ENCODE measurements around the gene NCOA7.
"Not testable (repeated sequence)": the region's sequence is repeated elsewhere in the genome, so short reads cannot be mapped to it uniquely, and the experiment has no call there.

NCOA7 gene

GRCh38 chr6:125871365-125871764 lies 80.6 kb downstream of the NCOA7 start:
- no peak for DNase-seq (ENCODE audit: low read depth)

GRCh38 chr6:125872259-125872921 lies 81.6 kb downstream of the NCOA7 start:
- DNase-seq (ENCODE audit: low read depth) = no peak

GRCh38 chr6:125882243-125882642 lies 91.5 kb downstream of the NCOA7 start:
- DNase-seq (ENCODE audit: low read depth) = no peak

GRCh38 chr6:125884634-125885371 lies 94.0 kb downstream of the NCOA7 start:
- no peak for DNase-seq (ENCODE audit: low read depth)

- no peak for DNase-seq (ENCODE audit: low read depth)
Measured at GRCh38 chr6:125886021-125886420, 95.3 kb downstream of the NCOA7 start.

DNA sequence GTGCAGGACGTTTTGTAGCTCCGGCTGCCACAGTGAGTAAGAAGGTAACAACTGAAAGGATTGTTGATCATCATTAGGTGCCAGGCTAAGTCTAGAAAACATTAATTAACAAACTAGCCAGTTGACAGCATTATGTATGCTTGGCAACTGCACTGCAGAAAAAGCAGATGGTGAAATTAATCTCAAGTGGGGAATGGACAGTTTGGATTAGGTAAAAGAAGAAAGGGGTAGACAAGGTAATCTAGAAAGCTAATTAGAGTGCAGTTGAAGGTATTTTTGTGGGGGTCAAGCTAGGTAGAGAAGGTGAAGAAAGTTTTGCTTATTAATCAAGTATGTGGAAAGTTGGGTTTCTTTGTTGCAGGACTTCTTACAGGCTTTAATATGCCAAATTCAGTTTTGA lies 96.2 kb downstream of the NCOA7 start:
- DNase-seq (ENCODE audit: low read depth) = no peak

GRCh38 chr6:125887372-125887771 lies 96.6 kb downstream of the NCOA7 start:
- no peak for DNase-seq (ENCODE audit: low read depth)

DNA sequence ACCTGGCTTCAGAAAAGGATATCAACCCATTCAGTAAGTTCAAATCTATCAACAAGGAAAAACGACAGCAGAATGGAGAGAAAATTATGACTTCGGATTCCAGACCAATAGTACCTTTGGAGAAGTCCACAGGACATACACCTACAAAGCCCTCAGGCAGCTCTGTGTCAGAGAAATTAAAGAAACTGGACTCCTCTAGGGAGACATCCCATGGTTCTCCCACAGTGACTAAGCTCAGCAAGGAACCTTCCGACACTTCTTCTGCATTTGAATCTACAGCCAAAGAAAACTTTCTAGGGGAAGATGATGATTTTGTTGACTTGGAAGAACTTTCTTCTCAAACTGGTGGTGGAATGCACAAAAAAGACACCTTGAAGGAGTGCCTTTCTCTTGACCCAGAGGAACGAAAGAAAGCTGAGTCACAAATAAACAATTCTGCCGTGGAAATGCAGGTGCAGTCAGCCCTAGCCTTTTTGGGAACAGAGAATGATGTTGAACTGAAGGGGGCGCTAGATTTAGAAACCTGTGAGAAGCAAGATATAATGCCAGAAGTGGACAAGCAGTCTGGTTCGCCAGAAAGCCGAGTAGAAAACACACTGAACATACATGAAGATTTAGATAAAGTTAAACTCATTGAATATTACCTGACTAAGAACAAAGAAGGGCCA lies 98.4 kb downstream of the NCOA7 start:
- DNase-seq (ENCODE audit: low read depth) = no peak

GRCh38 chr6:125899726-125900182 lies 109.0 kb downstream of the NCOA7 start:
- DNase-seq (ENCODE audit: low read depth) = no peak

GRCh38 chr6:125904871-125905270 lies 114.1 kb downstream of the NCOA7 start:
- no peak for DNase-seq (ENCODE audit: low read depth)

GRCh38 chr6:125906158-125906998 lies 115.6 kb downstream of the NCOA7 start:
- DNase-seq (ENCODE audit: low read depth) = peak; percentile 30

DNA sequence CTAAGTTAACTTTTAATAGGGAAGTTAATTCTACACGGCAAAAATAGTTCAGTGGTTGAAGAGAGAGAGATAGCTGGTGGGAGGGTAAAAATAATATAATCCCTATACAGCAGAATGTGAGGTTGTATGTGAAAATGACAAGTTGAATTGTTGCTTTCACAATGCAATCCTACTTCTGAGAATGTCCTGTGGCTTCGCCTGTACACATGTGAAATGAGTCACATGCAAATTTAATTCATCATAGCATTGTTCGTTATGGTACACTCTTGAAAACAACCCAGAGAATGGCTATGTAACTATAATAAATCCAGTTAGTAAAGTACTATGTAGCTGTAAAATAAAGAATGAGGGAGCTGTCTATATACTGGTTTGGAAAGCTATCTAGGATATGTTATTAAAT lies 119.8 kb downstream of the NCOA7 start:
- no peak for DNase-seq (ENCODE audit: low read depth)

DNA sequence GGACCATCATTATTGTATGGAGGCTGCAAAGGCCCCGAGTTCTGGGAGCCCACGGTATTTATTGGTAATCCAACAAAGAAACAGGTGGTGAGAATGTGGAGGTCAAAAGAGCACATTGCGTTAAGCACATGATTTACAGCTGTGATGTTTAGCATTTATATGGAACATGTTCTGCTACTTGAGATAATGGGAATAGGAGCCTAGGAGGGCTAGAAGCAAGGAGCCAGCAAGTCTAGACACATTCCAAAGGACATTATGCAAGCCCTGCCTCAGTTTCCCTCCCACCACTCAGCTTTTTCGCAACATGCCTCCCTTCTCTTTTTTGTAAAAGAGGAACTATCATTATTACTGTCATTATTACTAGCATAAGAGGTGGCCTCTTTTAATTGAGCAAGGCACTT lies 120.3 kb downstream of the NCOA7 start:
- DNase-seq (ENCODE audit: low read depth) = not testable (repeated sequence)

DNA sequence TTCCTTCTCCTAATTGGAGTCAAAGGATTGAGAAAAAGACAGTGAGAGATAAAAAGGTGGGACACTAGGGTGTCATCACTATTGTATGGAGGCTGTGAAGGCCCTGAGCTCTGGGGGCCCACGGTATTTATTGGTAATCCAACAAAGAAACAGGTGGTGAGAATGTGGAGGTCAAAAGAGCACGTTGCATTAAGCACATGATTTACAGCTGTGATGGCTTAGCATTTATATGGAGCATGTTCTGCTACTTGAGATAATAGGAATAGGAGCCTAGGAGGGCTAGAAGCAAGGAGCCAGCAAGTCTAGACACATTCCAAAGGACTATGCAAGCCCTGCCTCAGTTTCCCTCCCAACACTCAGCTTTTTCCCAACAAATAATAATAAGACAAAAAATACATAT lies 121.7 kb downstream of the NCOA7 start:
- DNase-seq (ENCODE audit: low read depth) = not testable (repeated sequence)

GRCh38 chr6:125913145-125913544 lies 122.4 kb downstream of the NCOA7 start:
- DNase-seq (ENCODE audit: low read depth) = no peak

GRCh38 chr6:125913864-125914351 lies 123.1 kb downstream of the NCOA7 start:
- no peak for DNase-seq (ENCODE audit: low read depth)

DNA sequence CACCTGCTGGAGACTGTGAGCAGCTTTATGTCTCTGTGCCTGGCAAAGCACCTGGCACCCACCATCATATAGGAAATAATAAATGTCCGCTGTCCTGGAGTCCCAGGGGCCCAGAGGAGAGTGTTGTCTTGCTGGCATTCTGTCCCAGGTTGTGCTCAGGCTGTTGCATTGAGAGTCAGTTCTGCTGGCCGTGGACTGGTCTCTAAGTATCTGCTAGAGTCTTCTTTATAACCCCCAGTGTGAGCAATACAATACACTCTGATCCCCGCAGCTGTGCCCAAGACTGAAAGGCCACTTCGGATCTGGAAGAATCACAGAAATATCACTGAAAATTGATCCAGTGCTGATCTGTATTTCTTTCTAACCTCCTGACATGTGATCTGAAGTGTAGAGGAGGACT lies 127.5 kb downstream of the NCOA7 start:
- no peak for DNase-seq (ENCODE audit: low read depth)

DNA sequence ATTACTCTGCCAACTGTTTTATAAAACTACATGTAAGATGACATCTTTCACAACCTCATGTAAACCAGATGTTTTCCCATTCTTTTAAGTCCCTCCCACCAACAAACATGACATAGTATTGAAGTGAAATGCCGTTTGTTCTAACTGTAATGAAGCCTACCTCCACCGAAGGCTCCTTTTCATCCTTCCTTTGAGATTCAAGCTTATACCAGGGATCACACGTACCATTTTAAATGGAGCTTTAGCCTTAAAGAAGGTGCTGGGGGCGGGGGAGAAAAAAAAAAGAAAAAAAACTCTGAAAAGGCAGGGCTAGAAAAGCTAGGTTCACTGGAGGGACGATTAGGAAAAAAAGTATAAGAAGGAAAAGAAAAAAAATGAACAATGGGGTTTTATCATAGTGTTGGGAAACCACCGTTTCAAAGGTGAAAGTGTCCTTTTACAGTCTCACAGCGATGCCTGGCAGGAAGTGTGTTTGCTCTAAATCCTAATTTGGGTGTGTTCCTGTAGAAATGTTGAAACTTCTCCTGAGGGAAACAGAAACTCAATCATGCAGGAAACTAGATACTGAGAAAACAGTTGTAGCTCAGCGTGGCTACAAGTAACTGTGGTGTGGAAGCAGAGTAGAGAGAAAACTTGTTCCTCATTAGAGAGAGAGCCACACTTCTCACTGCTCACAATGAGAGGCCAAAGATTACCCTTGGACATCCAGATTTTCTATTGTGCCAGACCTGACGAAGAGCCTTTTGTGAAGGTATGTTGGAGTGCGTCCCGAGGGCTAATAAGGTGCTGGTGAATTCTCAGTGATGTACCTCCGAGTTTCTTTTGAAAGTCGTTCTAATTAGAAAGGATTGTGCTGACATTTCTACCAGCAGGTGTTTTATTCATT lies 128.2 kb downstream of the NCOA7 start:
- peak; percentile 25 for DNase-seq (ENCODE audit: low read depth)

DNA sequence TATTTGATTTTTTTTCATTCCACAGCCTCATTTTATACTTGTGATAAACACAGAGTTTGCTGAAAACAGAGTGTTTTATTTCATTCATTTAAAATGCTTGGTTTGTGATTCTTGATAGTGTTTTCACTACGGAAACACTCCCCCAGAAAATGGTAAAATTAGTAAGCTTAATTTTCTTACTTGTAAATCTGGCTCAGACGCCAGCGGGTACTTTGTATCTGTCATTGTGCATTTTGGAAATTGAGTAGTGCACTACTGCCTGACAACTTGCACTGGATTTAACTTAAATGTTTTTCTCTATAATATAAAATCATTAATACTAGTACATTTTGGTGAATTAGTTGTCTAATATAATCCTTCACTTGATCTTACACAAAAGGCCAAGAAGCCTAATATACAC lies 128.9 kb downstream of the NCOA7 start:
- DNase-seq (ENCODE audit: low read depth) = no peak

DNA sequence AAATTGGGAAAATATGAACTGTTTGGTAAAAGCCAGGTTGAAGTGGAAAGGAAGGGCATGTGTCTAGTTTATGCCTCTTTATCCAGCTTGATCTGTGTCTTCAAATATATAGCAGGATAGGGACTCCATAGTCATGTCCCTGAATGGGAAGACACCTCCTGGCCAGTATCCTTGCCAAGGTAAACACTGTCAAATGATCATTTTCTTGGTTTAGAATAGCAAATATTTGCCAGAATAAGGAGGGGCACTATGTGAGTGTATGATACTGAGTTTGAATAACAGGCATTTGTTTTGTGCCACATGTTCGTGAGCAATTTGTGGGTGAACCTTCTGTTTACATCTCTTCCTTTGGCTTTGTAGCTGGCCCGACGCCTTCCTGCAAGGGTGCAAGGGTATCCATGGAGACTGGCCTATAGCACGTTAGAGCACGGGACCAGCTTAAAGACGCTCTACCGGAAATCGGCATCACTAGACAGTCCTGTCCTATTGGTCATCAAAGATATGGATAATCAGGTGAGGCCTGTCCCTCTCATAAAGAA lies 131.6 kb downstream of the NCOA7 start:
- DNase-seq (ENCODE audit: low read depth) = no peak

Measured in T follicular helper cell (primary cell).